ENCODE results near the gene AKAP5.
A peak's percentile ranks its signal among the peaks of the same experiment; 100 is the strongest.

Gene AKAP5, protein sequence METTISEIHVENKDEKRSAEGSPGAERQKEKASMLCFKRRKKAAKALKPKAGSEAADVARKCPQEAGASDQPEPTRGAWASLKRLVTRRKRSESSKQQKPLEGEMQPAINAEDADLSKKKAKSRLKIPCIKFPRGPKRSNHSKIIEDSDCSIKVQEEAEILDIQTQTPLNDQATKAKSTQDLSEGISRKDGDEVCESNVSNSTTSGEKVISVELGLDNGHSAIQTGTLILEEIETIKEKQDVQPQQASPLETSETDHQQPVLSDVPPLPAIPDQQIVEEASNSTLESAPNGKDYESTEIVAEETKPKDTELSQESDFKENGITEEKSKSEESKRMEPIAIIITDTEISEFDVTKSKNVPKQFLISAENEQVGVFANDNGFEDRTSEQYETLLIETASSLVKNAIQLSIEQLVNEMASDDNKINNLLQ

DNA sequence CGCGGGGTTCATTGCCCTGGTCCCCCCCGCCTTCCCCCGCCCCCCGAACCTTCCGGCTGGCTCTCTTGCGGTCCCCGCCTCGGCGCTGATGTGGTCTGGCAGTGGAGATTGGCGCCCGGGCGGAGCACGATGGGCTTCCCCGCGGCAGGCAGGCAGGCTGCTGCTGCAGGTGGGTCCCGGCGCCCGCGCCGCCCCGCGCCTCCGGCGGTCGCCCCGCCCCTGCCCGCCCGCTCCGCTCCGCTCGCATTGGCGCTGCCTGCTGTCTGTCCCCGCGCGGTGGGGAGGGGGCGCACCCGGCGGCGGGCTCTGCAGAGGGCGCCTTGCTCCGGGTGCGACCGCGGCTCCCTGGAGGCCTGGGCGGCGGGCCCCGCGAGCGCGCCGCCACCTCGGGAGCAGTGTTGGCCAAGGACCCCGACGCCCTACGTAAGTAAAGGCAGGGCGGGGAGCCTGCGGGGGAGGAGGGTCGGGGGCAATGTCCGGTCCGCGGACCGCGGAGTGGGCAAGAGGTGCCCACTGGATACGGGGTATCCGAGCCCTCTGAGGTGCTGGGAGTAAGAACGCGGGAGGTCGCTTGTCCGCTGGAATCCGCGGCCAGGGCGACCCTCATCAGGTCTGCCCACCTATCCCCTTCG is at the start of gene AKAP5:
AKAP5 (plus strand) TSS at position 309 of the 632 bp plus-strand sequence. CDS start 2,896 bp downstream, outside the sequence.
- Histone ChIP-seq H3K9ac (ENCODE audit: low read length) (no peak within 1 kb of the TSS), H3K36me3 (ENCODE audit: insufficient read depth, low read length) (no peaks in the 10 kb centered on the region), H3K4me3 (ENCODE audit: low read depth in 1 of 2, low read length in 2 of 2) (peak within 1 kb of the TSS; percentile 49 to 72), H3K9me3 (ENCODE audit: low read length) (no peaks in the 10 kb centered on the region), H3K27ac (ENCODE audit: low read depth, low read length) (peak within 1 kb of the TSS; percentile 61), H3K4me1 (ENCODE audit: insufficient read depth, low read length) (peaks cover 4% of the 10 kb centered on the region), H3K27me3 (ENCODE audit: control insufficient read depth in 1 of 2, insufficient read depth in 2 of 2, low read length in 2 of 2) (no peaks in the 10 kb centered on the region)

DNA sequence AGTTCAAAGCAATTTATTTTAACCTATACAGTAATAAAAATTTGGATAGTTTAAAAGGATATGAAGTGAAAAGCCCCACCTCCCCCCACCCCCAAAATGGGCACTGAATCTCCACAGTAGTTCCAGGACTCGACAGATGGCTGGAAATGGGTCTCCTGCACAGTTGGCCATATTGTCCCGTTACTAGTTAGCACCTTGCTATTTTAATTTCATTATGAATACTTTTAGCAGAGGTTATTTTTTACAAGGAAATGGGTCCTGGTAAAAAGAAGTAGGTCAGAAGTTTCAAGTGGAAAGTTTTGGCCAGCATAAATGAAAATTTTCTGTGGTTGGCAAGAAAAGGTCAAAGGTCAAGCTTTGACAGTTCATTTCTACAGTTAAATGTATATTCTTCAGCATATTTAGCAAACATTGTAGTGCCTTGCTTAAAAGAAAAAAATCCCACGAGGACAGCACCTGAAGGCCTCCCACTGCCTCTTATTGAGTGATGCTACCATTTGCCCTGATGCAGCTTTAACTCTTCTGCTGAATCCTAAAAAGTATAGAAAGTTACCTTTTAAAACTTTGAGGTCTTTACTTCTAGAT is 48.9 kb upstream of the AKAP5 start:
- Histone ChIP-seq H3K27ac (ENCODE audit: low read depth, low read length) (no peak overlapping the region), H3K36me3 (ENCODE audit: insufficient read depth, low read length) (peaks cover 10% of the 10 kb centered on the region)

DNA sequence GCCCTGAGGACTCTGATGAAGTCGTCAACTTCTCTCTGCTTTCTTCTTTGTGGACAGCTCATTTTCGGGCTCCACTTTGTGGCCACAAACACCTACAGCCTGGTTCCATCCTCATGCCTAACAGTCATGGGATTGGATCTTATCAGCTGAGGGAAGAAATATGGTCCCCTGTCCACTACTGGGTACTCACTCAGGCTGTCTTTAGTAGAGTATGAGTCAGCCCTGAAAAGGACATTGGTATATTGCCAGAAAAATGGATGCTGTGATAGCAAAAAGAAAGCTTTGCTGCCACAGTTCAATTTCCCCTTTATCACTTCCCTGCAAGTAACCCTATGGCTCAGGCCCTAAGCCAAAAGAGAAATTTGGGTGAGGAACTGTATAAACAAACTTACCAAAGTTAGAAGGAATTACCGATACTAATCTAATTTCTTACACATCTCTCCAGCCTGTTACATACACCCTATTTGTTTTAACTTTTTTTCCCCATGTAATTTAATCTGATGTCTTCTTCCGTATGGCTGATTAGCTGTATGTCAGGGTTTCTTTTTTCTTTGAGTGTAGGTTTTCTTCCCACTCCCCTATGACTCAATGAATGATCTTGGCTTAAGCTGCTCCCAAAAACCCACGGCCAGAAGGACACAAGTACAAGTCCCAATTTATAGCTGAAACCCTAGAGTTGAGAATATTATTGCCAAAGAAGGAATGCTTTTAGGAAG is 48.1 kb upstream of the AKAP5 start:
- no peak overlapping the region for H3K9ac ChIP-seq (ENCODE audit: low read length)
- no peak overlapping the region for H3K27ac ChIP-seq (ENCODE audit: low read depth, low read length)
- peaks cover 10% of the 10 kb centered on the region for H3K36me3 ChIP-seq (ENCODE audit: insufficient read depth, low read length)
- H3K27me3 ChIP-seq (ENCODE audit: control insufficient read depth in 1 of 2, insufficient read depth in 2 of 2, low read length in 2 of 2), result no peaks in the 10 kb centered on the region
- H3K4me1 ChIP-seq (ENCODE audit: insufficient read depth, low read length), result no peaks in the 10 kb centered on the region
- H3K9me3 ChIP-seq (ENCODE audit: low read length), result no peaks in the 10 kb centered on the region
- no peak overlapping the region for H3K4me3 ChIP-seq (ENCODE audit: low read depth in 1 of 2, low read length in 2 of 2)

More for the DNA sequence above, 48.9 kb upstream of the AKAP5 start:
- H3K9ac ChIP-seq (ENCODE audit: low read length), result no peak overlapping the region
- no peaks in the 10 kb centered on the region for H3K27me3 ChIP-seq (ENCODE audit: control insufficient read depth in 1 of 2, insufficient read depth in 2 of 2, low read length in 2 of 2)
- H3K9me3 ChIP-seq (ENCODE audit: low read length), result no peaks in the 10 kb centered on the region
- H3K4me1 ChIP-seq (ENCODE audit: insufficient read depth, low read length), result no peaks in the 10 kb centered on the region
- no peak overlapping the region for H3K4me3 ChIP-seq (ENCODE audit: low read depth in 1 of 2, low read length in 2 of 2)

DNA sequence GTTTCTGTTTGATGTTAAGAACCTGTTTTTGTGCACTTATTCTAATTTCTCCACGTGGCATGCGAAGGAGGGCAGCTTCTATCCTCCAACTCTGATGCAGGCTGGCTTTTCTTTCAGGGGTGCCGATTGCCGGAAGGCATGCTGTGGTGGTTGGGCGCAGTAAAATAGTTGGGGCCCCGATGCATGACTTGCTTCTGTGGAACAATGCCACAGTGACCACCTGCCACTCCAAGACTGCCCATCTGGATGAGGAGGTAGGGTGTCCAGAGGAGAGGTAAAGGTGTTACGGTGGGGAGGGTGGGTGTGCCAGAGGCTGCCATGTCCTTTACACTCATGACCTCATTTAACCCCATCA is 47.6 kb upstream of the AKAP5 start:
- Histone ChIP-seq H3K36me3 (ENCODE audit: insufficient read depth, low read length) (peaks cover 10% of the 10 kb centered on the region), H3K27me3 (ENCODE audit: control insufficient read depth in 1 of 2, insufficient read depth in 2 of 2, low read length in 2 of 2) (no peaks in the 10 kb centered on the region), H3K4me3 (ENCODE audit: low read depth in 1 of 2, low read length in 2 of 2) (no peak overlapping the region), H3K4me1 (ENCODE audit: insufficient read depth, low read length) (no peaks in the 10 kb centered on the region), H3K27ac (ENCODE audit: low read depth, low read length) (no peak overlapping the region), H3K9me3 (ENCODE audit: low read length) (no peaks in the 10 kb centered on the region), H3K9ac (ENCODE audit: low read length) (no peak overlapping the region)

DNA sequence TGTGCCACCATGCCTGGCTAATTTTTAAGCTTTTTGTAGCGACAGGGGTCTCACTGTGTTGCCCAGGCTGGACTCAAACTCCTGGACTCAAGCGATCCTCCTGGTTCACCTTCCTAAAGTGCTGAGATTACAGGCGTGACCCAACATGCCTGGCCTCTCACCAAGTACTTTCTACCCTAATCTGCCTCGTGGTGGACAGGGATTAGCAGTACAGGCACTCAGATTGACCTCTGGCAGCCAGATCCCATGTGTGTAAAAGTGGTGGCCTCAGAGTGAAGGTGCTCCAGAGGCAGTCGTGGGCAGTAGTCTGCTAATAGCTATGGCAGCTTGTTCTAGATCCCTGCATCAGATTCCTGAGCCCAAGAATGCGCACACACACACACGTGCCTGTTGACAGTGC is 46.3 kb upstream of the AKAP5 start:
- Histone ChIP-seq H3K27ac (ENCODE audit: low read depth, low read length) (no peak overlapping the region), H3K36me3 (ENCODE audit: insufficient read depth, low read length) (peaks cover 10% of the 10 kb centered on the region)

DNA sequence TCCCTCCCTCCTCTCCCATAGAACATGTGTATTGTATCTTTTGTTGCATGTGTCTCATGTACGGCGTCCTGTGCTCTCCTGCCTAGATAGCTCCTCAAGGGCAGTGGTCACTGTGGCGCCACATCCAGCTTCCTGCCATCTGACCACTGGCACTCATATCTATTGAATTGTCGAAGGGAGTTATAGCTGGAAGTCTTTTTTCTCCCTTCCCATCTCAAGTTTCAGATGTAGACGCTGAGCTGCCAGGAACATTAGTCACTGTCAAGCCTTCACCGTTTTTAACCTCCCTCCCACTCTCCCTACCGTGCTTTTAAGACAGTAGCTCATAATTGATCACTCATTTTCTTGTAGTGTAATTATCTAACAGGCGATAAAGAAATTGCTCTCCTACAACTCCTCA is 44.1 kb upstream of the AKAP5 start:
- Histone ChIP-seq H3K27ac (ENCODE audit: low read depth, low read length) (no peak overlapping the region), H3K4me1 (ENCODE audit: insufficient read depth, low read length) (no peaks in the 10 kb centered on the region), H3K36me3 (ENCODE audit: insufficient read depth, low read length) (peaks cover 4% of the 10 kb centered on the region), H3K4me3 (ENCODE audit: low read depth in 1 of 2, low read length in 2 of 2) (no peak overlapping the region), H3K27me3 (ENCODE audit: control insufficient read depth in 1 of 2, insufficient read depth in 2 of 2, low read length in 2 of 2) (no peaks in the 10 kb centered on the region), H3K9ac (ENCODE audit: low read length) (no peak overlapping the region), H3K9me3 (ENCODE audit: low read length) (no peaks in the 10 kb centered on the region)

More for the DNA sequence above, 46.3 kb upstream of the AKAP5 start:
- Histone ChIP-seq H3K9me3 (ENCODE audit: low read length) (no peaks in the 10 kb centered on the region), H3K4me1 (ENCODE audit: insufficient read depth, low read length) (no peaks in the 10 kb centered on the region), H3K27me3 (ENCODE audit: control insufficient read depth in 1 of 2, insufficient read depth in 2 of 2, low read length in 2 of 2) (no peaks in the 10 kb centered on the region), H3K4me3 (ENCODE audit: low read depth in 1 of 2, low read length in 2 of 2) (no peak overlapping the region), H3K9ac (ENCODE audit: low read length) (no peak overlapping the region)

DNA sequence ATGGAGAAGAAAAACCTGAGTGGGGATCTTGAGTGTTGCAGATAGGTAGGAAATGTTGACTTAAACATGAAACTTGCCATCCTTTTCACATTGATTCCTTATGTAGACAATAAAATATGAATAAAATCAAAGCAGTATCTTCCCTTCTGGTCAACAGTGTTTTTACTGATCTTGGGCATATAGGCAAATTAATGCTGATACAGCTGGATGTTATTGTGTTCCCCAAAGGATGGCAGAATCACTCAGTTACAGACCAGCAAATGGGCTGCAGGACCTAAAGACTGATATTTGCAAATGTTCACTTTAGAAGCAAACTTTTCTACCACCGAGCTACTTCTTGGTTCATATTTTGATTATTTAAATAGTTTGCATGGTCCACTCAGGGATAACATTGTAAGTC is 43.3 kb upstream of the AKAP5 start:
- no peaks in the 10 kb centered on the region for H3K27me3 ChIP-seq (ENCODE audit: control insufficient read depth in 1 of 2, insufficient read depth in 2 of 2, low read length in 2 of 2)
- no peak overlapping the region for H3K4me3 ChIP-seq (ENCODE audit: low read depth in 1 of 2, low read length in 2 of 2)
- H3K36me3 ChIP-seq (ENCODE audit: insufficient read depth, low read length), result peaks cover 8% of the 10 kb centered on the region
- no peaks in the 10 kb centered on the region for H3K4me1 ChIP-seq (ENCODE audit: insufficient read depth, low read length)
- H3K27ac ChIP-seq (ENCODE audit: low read depth, low read length), result no peak overlapping the region
- H3K9me3 ChIP-seq (ENCODE audit: low read length), result no peaks in the 10 kb centered on the region
- H3K9ac ChIP-seq (ENCODE audit: low read length), result no peak overlapping the region

DNA sequence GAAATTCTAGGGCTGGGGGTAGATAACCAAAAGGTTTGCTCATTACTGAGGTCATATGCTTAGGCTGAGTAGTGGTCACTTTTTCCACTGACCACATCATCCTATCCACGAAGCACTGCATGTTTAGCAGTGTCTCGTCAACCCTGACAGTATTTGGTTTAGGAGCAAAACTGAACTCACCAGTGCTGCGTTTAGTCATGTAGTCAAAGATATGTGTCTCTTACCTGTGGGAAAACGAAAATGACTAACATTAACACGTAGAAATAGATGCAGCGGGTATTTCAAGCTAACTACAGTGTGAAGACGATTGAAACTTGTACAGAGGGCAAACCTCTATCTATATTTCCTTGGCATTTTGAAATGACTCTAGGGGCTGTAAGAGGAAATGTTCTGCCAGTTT is 42.5 kb upstream of the AKAP5 start:
- no peak overlapping the region for H3K27ac ChIP-seq (ENCODE audit: low read depth, low read length)
- no peak overlapping the region for H3K4me3 ChIP-seq (ENCODE audit: low read depth in 1 of 2, low read length in 2 of 2)
- H3K36me3 ChIP-seq (ENCODE audit: insufficient read depth, low read length), result peaks cover 14% of the 10 kb centered on the region
- H3K27me3 ChIP-seq (ENCODE audit: control insufficient read depth in 1 of 2, insufficient read depth in 2 of 2, low read length in 2 of 2), result no peaks in the 10 kb centered on the region
- no peaks in the 10 kb centered on the region for H3K9me3 ChIP-seq (ENCODE audit: low read length)
- H3K4me1 ChIP-seq (ENCODE audit: insufficient read depth, low read length), result no peaks in the 10 kb centered on the region
- H3K9ac ChIP-seq (ENCODE audit: low read length), result no peak overlapping the region

DNA sequence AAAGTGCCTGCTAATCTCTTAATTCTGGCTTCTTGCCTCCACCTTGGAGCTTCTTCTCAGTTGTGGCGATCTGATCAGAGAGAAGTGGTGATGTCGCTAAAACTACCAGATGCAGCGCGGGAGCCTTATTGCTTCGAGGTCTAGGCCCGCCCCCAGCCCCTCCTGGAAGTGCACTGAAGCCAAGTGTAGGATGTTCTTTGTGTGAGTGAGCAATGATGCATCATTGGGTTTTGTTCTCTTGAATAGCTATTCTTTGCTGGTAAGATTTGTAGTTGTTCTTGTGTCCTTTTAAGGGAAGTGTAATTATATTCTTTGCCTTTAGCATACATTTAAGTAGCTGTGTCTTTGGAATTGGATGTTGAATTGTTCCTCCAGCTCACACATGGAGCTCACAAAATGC is 41.3 kb upstream of the AKAP5 start:
- Histone ChIP-seq H3K36me3 (ENCODE audit: insufficient read depth, low read length) (peaks cover 14% of the 10 kb centered on the region), H3K4me1 (ENCODE audit: insufficient read depth, low read length) (no peaks in the 10 kb centered on the region), H3K4me3 (ENCODE audit: low read depth in 1 of 2, low read length in 2 of 2) (no peak overlapping the region)

DNA sequence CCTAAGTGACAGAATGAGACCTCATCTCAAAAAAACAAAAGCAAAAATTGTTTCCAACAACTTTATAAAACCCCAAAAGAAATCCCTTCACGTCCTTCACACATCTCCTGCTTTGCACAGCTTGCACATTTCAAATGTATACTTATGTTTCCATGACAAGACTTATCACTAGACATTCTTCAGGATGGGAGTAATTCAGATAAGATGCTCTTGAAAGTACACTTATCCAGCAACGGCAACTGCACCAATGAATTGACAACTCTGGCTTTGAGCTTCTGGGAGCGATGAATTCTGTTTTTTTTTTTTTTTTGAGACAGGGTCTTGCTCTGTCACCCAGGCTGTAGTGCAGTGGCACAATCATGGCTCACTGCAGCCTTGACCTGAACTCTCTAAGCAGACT is 30.8 kb upstream of the AKAP5 start:
- no peaks in the 10 kb centered on the region for H3K9me3 ChIP-seq (ENCODE audit: low read length)
- peaks cover 22% of the 10 kb centered on the region for H3K36me3 ChIP-seq (ENCODE audit: insufficient read depth, low read length)
- H3K4me3 ChIP-seq (ENCODE audit: low read depth in 1 of 2, low read length in 2 of 2), result no peak overlapping the region
- no peak overlapping the region for H3K27ac ChIP-seq (ENCODE audit: low read depth, low read length)
- H3K9ac ChIP-seq (ENCODE audit: low read length), result no peak overlapping the region
- H3K27me3 ChIP-seq (ENCODE audit: control insufficient read depth in 1 of 2, insufficient read depth in 2 of 2, low read length in 2 of 2), result no peaks in the 10 kb centered on the region
- H3K4me1 ChIP-seq (ENCODE audit: insufficient read depth, low read length), result no peaks in the 10 kb centered on the region

More for the DNA sequence above, 41.3 kb upstream of the AKAP5 start:
- Histone ChIP-seq H3K9me3 (ENCODE audit: low read length) (no peaks in the 10 kb centered on the region), H3K27ac (ENCODE audit: low read depth, low read length) (no peak overlapping the region), H3K27me3 (ENCODE audit: control insufficient read depth in 1 of 2, insufficient read depth in 2 of 2, low read length in 2 of 2) (no peaks in the 10 kb centered on the region), H3K9ac (ENCODE audit: low read length) (no peak overlapping the region)

DNA sequence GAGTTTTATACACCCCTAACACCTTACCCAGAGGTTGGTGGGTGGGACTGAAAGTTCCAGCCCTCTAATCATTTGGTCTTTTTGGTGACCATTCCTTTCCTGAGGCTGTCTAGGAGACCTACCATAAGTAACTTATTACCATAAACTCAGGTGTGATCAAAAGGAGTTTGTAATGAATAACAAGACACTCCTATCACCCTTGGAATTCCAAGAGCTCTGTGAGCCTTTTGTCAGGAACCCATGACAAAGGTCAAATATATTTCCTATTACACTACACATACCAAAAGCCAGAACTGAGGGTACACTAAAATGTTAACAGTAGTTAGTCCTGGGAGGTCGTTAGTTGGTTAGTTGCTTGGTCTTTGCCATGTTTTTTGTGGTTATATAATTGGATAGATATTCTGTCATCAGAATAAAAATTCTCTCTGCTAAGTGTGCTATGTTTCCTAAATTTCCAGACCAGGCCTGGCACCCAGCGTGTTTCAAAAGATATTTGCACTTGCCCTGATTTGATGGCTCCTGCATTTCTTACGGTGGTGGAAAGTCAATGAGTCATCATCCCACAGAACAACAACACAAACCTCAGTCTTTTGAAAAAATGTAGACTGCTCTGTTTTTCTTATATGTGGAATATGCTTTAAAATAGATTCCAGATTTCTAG is 27.0 kb upstream of the AKAP5 start:
- no peaks in the 10 kb centered on the region for H3K4me1 ChIP-seq (ENCODE audit: insufficient read depth, low read length)
- no peak overlapping the region for H3K27ac ChIP-seq (ENCODE audit: low read depth, low read length)
- no peak overlapping the region for H3K4me3 ChIP-seq (ENCODE audit: low read depth in 1 of 2, low read length in 2 of 2)
- H3K9ac ChIP-seq (ENCODE audit: low read length), result no peak overlapping the region
- no peaks in the 10 kb centered on the region for H3K9me3 ChIP-seq (ENCODE audit: low read length)
- H3K27me3 ChIP-seq (ENCODE audit: control insufficient read depth in 1 of 2, insufficient read depth in 2 of 2, low read length in 2 of 2), result no peaks in the 10 kb centered on the region
- peaks cover 20% of the 10 kb centered on the region for H3K36me3 ChIP-seq (ENCODE audit: insufficient read depth, low read length)

Data from muscle layer of colon (tissue), 2 donors.